Measurements from ENCODE around the gene PLA2G2C. TPM values are rescaled to one million over a fixed set of nuclear protein-coding genes. Genes with fewer than 3 reads are reported as not detected.

Gene PLA2G2C
- total RNA-seq, 4 donors from 2014 or later, result not detected

- no peak for DNase-seq (ENCODE audit: low spot score)
Observed at GRCh38 chr1:20184481-20184900, 1.8 kb downstream of the PLA2G2C start.

GRCh38 chr1:20183616-20184271, 2.6 kb downstream of the PLA2G2C start:
- ATAC-seq (ENCODE audit: low FRiP score) (no peak), DNase-seq (ENCODE audit: low spot score) (no peak)
- no peak for TF ChIP-seq CTCF (IDR thresholded peaks at IDR 0.05)

More at GRCh38 chr1:20184481-20184900, 1.8 kb downstream of the PLA2G2C start:
- ATAC-seq (ENCODE audit: low FRiP score), result no peak
- TF ChIP-seq CTCF (IDR thresholded peaks at IDR 0.05), result no peak

GRCh38 chr1:20183035-20183434, 3.3 kb downstream of the PLA2G2C start:
- ATAC-seq (ENCODE audit: low FRiP score) (no peak), DNase-seq (ENCODE audit: low spot score) (no peak)
- no peak for TF ChIP-seq CTCF (IDR thresholded peaks at IDR 0.05)

- DNase-seq (ENCODE audit: low spot score), result no peak
- no peak for ATAC-seq (ENCODE audit: low FRiP score)
- TF ChIP-seq CTCF (IDR thresholded peaks at IDR 0.05), result no peak
Observed at GRCh38 chr1:20182415-20182814, 3.9 kb downstream of the PLA2G2C start.

- ATAC-seq (ENCODE audit: low FRiP score) (no peak), DNase-seq (ENCODE audit: low spot score) (no peak)
- TF ChIP-seq CTCF (IDR thresholded peaks at IDR 0.05), result no peak
Observed at GRCh38 chr1:20180844-20181207, 5.5 kb downstream of the PLA2G2C start.

GRCh38 chr1:20180129-20180843, 6.0 kb downstream of the PLA2G2C start:
- TF ChIP-seq CTCF (IDR thresholded peaks at IDR 0.05), result no peak
- DNase-seq (ENCODE audit: low spot score), result no peak
- no peak for ATAC-seq (ENCODE audit: low FRiP score)
